ENCODE data around the gene NOD2. TPM values are rescaled to one million over a fixed set of nuclear protein-coding genes. Genes with fewer than 3 reads are reported as not detected.

Gene NOD2
- total and polyA plus RNA-seq, 5 experiments from 2014 or later = 0.08 to 0.51 (median 0.41) TPM; not detected in 1

GRCh38 chr16:50761267-50761666, 67.9 kb downstream of the NOD2 start:
- Mint-ChIP-seq H3K9me3 (peaks cover 0 to 10% (median 5%) of the 10 kb centered on the region in 9 donors), H3K27ac (peak overlapping the region in 4 of 10 donors; percentile 11 to 47 (median 20)), H3K4me1 (peaks cover 31 to 91% (median 81%) of the 10 kb centered on the region in 4 donors), H3K4me3 (peak overlapping the region in 9 of 10 donors; percentile 8 to 63 (median 40)), H3K27me3 (no peaks in the 10 kb centered on the region), H3K36me3 (peaks cover 21 to 93% (median 42%) of the 10 kb centered on the region in 3 donors)
- no peak for ATAC-seq
- POLR2A ChIA-PET = no interaction called here
- no peak for DNase-seq

GRCh38 chr16:50762241-50762640, 68.8 kb downstream of the NOD2 start:
- POLR2A ChIA-PET = interaction anchor here (0.5 kb wide), 1 partner anchor 398 kb away, joined by 3 read pairs; no protein-coding TSS in a partner anchor
- no peak for DNase-seq
- peak overlapping the region in 4 of 10 donors; percentile 11 to 66 (median 22) for H3K27ac Mint-ChIP-seq
- no peak for ATAC-seq
- H3K36me3 Mint-ChIP-seq = peaks cover 29 to 91% (median 49%) of the 10 kb centered on the region in 3 donors
- H3K27me3 Mint-ChIP-seq = no peaks in the 10 kb centered on the region
- peaks cover 0 to 16% (median 7%) of the 10 kb centered on the region in 9 donors for H3K9me3 Mint-ChIP-seq
- peaks cover 36 to 91% (median 80%) of the 10 kb centered on the region in 4 donors for H3K4me1 Mint-ChIP-seq
- H3K4me3 Mint-ChIP-seq = peak overlapping the region; percentile 0 to 64 (median 52)

- no peak for ATAC-seq
- Mint-ChIP-seq H3K9me3 (peaks cover 0 to 16% (median 7%) of the 10 kb centered on the region in 9 donors), H3K27me3 (no peaks in the 10 kb centered on the region), H3K27ac (peak overlapping the region in 4 of 10 donors; percentile 23 to 66 (median 50)), H3K4me1 (peaks cover 34 to 95% (median 79%) of the 10 kb centered on the region in 4 donors), H3K4me3 (peak overlapping the region in 7 of 10 donors; percentile 16 to 58 (median 33)), H3K36me3 (peaks cover 29 to 90% (median 49%) of the 10 kb centered on the region in 3 donors)
- no peak for DNase-seq
- POLR2A ChIA-PET = no interaction called here
Measured at GRCh38 chr16:50763211-50763610, 69.8 kb downstream of the NOD2 start.

- POLR2A ChIA-PET = no interaction called here
- Mint-ChIP-seq H3K9me3 (peaks cover 0 to 17% (median 7%) of the 10 kb centered on the region in 9 donors), H3K27me3 (no peaks in the 10 kb centered on the region), H3K27ac (peak overlapping the region in 3 of 10 donors; percentile 9 to 66 (median 58)), H3K36me3 (peaks cover 34 to 93% (median 62%) of the 10 kb centered on the region in 3 donors), H3K4me3 (peak overlapping the region in 4 of 10 donors; percentile 9 to 58 (median 36)), H3K4me1 (peaks cover 38 to 99% (median 82%) of the 10 kb centered on the region in 4 donors)
- ATAC-seq = no peak
- no peak for DNase-seq
Measured at GRCh38 chr16:50765260-50765659, 71.9 kb downstream of the NOD2 start.

- Mint-ChIP-seq H3K9me3 (peaks cover 0 to 17% (median 7%) of the 10 kb centered on the region in 9 donors), H3K27ac (peak overlapping the region in 4 of 10 donors; percentile 1 to 80 (median 38)), H3K36me3 (peaks cover 34 to 94% (median 65%) of the 10 kb centered on the region in 3 donors), H3K4me3 (peak overlapping the region in 4 of 10 donors; percentile 41 to 75 (median 63)), H3K4me1 (peaks cover 37 to 96% (median 82%) of the 10 kb centered on the region in 4 donors), H3K27me3 (no peaks in the 10 kb centered on the region)
- ATAC-seq (no peak), DNase-seq (no peak)
- POLR2A ChIA-PET = no interaction called here
Measured at GRCh38 chr16:50765861-50766260, 72.5 kb downstream of the NOD2 start.

GRCh38 chr16:50767197-50767596, 73.8 kb downstream of the NOD2 start:
- Mint-ChIP-seq H3K4me1 (peaks cover 32 to 96% (median 81%) of the 10 kb centered on the region in 4 donors), H3K4me3 (peak overlapping the region in 8 of 10 donors; percentile 39 to 75 (median 55)), H3K27me3 (no peaks in the 10 kb centered on the region), H3K36me3 (peaks cover 27 to 93% (median 72%) of the 10 kb centered on the region in 3 donors), H3K9me3 (peaks cover 0 to 17% (median 7%) of the 10 kb centered on the region in 9 donors), H3K27ac (peak overlapping the region in 7 of 10 donors; percentile 16 to 78 (median 62))
- POLR2A ChIA-PET = interaction anchor here (1.1 to 1.3 kb wide), 2 partner anchors 12 to 86 kb away, joined by 3 to 4 read pairs; partner anchors contain the start of gene SNX20
- peak in 1 of 10 donors; percentile 28 for DNase-seq
- peak; percentile 57 to 75 for ATAC-seq

- POLR2A ChIA-PET = no interaction called here
Measured at GRCh38 chr16:50771366-50771765, 78.0 kb downstream of the NOD2 start.

GRCh38 chr16:50774405-50774804, 81.0 kb downstream of the NOD2 start:
- POLR2A ChIA-PET = no interaction called here
- Mint-ChIP-seq H3K9me3 (no peaks in the 10 kb centered on the region), H3K4me1 (peaks cover 17 to 72% (median 64%) of the 10 kb centered on the region in 4 donors), H3K27ac (peak overlapping the region in 5 of 10 donors; percentile 0 to 64 (median 22)), H3K36me3 (peaks cover 8 to 85% (median 34%) of the 10 kb centered on the region in 3 donors), H3K4me3 (no peak overlapping the region), H3K27me3 (no peaks in the 10 kb centered on the region)
- no peak for ATAC-seq
- no peak for DNase-seq

More at GRCh38 chr16:50771366-50771765, 78.0 kb downstream of the NOD2 start:
- H3K4me3 Mint-ChIP-seq = peak overlapping the region in 1 of 10 donors; percentile 11
- ATAC-seq (no peak), DNase-seq (no peak)
- peak overlapping the region in 1 of 10 donors; percentile 64 for H3K27ac Mint-ChIP-seq
- peaks cover 0 to 7% (median under 1%) of the 10 kb centered on the region in 9 donors for H3K9me3 Mint-ChIP-seq
- H3K27me3 Mint-ChIP-seq = no peaks in the 10 kb centered on the region
- peaks cover 12 to 89% (median 51%) of the 10 kb centered on the region in 3 donors for H3K36me3 Mint-ChIP-seq
- H3K4me1 Mint-ChIP-seq = peaks cover 24 to 85% (median 74%) of the 10 kb centered on the region in 4 donors

GRCh38 chr16:50774960-50775359, 81.6 kb downstream of the NOD2 start:
- H3K4me3 Mint-ChIP-seq = peak overlapping the region in 1 of 10 donors; percentile 26
- DNase-seq (no peak), ATAC-seq (no peak)
- peak overlapping the region in 2 of 10 donors; percentile 44 to 73 for H3K27ac Mint-ChIP-seq
- no peaks in the 10 kb centered on the region for H3K27me3 Mint-ChIP-seq
- POLR2A ChIA-PET = no interaction called here
- H3K9me3 Mint-ChIP-seq = no peaks in the 10 kb centered on the region
- peaks cover 15 to 70% (median 65%) of the 10 kb centered on the region in 4 donors for H3K4me1 Mint-ChIP-seq
- H3K36me3 Mint-ChIP-seq = peaks cover 9 to 85% (median 35%) of the 10 kb centered on the region in 3 donors

GRCh38 chr16:50776037-50776436, 82.6 kb downstream of the NOD2 start:
- Mint-ChIP-seq H3K4me3 (no peak overlapping the region), H3K4me1 (peaks cover 16 to 69% (median 64%) of the 10 kb centered on the region in 4 donors), H3K27me3 (no peaks in the 10 kb centered on the region), H3K27ac (peak overlapping the region in 3 of 10 donors; percentile 18 to 73 (median 28)), H3K9me3 (no peaks in the 10 kb centered on the region), H3K36me3 (peaks cover 15 to 85% (median 33%) of the 10 kb centered on the region in 3 donors)
- DNase-seq (no peak), ATAC-seq (no peak)
- POLR2A ChIA-PET = interaction anchor here (0.9 kb wide), 1 partner anchor 31 kb away, joined by 6 read pairs; no protein-coding TSS in a partner anchor

GRCh38 chr16:50778284-50779163, 85.1 kb downstream of the NOD2 start:
- Mint-ChIP-seq H3K27ac (peak overlapping the region in 9 of 10 donors; percentile 33 to 91 (median 65)), H3K4me1 (peaks cover 21 to 66% (median 57%) of the 10 kb centered on the region in 4 donors), H3K27me3 (no peaks in the 10 kb centered on the region), H3K4me3 (peak overlapping the region in 2 of 10 donors; percentile 3 to 24), H3K36me3 (peaks cover 18 to 89% (median 32%) of the 10 kb centered on the region in 3 donors), H3K9me3 (no peaks in the 10 kb centered on the region)
- POLR2A ChIA-PET = interaction anchor here (1.0 kb wide), 1 partner anchor 12 kb away, joined by 3 read pairs; no protein-coding TSS in a partner anchor
- DNase-seq (no peak), ATAC-seq (no peak)

GRCh38 chr16:50781043-50781442, 87.6 kb downstream of the NOD2 start:
- ATAC-seq (peak in 1 of 2 donors; percentile 68), DNase-seq (no peak)
- Mint-ChIP-seq H3K4me3 (peak overlapping the region in 8 of 10 donors; percentile 20 to 50 (median 34)), H3K36me3 (peaks cover 28 to 91% (median 41%) of the 10 kb centered on the region in 3 donors), H3K9me3 (no peaks in the 10 kb centered on the region), H3K27me3 (no peaks in the 10 kb centered on the region), H3K27ac (peak overlapping the region; percentile 31 to 91 (median 86)), H3K4me1 (peaks cover 16 to 50% (median 40%) of the 10 kb centered on the region in 4 donors)
- POLR2A ChIA-PET = no interaction called here
